GM10248 (cell line): ENCODE measurements around the gene MICAL2.

Experiments used
- CTCF ChIA-PET: fragments of 300-600 bp; sonication (Branson Sonifier 250); formaldehyde crosslinking; extraction: SDS; loops from one replicate; lab custom pipeline; 2021; ENCODE audit warnings: antibody characterized with exemption; lab: Yijun Ruan, JAX
- POLR2A ChIA-PET: fragments of 350-650 bp; sonication (Branson Sonifier 250); formaldehyde crosslinking; extraction: SDS; loops from one replicate; lab custom pipeline; 2020; ENCODE audit warnings: antibody characterized with exemption; lab: Yijun Ruan, JAX
- DNase-seq: peaks from one replicate; pipeline ENCODE4 v3.0.0; 2012; ENCODE audit errors: extremely low spot score
- TF ChIP-seq, protein P1 (sequence below): IDR thresholded peaks from 2 replicates; pipeline ENCODE4 v1.5.1; 2012; ENCODE audit warnings: mild to moderate bottlenecking, low read depth; ENCODE audit errors: extremely low read depth, missing control alignments, control extremely low read depth

Gene MICAL2

DNA sequence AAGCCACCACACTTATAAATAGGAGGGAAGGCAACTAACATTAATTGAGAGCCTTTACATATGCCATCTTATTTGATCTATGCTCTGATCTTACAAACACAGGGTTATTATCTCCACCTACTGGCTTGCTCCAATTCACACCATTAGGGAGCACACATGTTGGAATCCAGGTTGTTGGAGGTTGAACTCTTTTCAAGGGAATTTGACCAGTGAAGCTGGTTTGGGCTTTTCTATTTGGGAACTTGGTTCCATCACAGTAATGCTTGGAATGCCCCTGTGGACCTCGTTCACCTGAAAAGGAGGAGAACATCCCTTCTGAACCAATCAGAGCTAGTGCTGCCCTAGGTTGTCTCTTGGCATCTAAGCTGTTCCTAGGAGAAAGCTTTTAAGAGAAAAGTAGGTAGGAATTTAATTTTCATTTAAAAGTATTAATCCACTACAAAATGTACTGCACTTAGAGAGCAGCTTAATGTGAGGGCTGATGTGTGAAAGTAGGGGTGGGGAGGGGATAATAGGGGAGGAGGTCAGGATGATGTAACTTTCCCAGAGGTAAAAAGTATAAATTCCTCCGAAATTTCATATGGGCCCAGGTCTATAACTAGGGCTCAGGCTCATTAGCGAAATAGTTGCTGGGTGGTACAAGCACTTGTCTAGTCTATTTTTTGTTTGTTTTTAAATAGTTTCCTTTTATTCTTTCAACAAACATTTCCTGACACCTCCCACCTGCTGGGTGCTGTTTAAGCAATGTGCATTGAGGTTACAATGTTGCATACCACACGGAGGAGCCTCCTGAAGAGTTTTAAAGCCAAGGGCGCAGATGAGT is 7.6 kb upstream of the MICAL2 start:
- ChIA-PET POLR2A (interaction anchor here (0.6 kb wide), 1 partner anchor 120 kb away, joined by 3 read pairs; no protein-coding TSS in a partner anchor), CTCF (interaction anchor here (1.1 to 1.4 kb wide), 2 partner anchors 8 to 10 kb away, joined by 3 read pairs; no protein-coding TSS in a partner anchor)
- no peak for DNase-seq
- TF ChIP-seq, protein P1, sequence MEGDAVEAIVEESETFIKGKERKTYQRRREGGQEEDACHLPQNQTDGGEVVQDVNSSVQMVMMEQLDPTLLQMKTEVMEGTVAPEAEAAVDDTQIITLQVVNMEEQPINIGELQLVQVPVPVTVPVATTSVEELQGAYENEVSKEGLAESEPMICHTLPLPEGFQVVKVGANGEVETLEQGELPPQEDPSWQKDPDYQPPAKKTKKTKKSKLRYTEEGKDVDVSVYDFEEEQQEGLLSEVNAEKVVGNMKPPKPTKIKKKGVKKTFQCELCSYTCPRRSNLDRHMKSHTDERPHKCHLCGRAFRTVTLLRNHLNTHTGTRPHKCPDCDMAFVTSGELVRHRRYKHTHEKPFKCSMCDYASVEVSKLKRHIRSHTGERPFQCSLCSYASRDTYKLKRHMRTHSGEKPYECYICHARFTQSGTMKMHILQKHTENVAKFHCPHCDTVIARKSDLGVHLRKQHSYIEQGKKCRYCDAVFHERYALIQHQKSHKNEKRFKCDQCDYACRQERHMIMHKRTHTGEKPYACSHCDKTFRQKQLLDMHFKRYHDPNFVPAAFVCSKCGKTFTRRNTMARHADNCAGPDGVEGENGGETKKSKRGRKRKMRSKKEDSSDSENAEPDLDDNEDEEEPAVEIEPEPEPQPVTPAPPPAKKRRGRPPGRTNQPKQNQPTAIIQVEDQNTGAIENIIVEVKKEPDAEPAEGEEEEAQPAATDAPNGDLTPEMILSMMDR, result no peak

DNA sequence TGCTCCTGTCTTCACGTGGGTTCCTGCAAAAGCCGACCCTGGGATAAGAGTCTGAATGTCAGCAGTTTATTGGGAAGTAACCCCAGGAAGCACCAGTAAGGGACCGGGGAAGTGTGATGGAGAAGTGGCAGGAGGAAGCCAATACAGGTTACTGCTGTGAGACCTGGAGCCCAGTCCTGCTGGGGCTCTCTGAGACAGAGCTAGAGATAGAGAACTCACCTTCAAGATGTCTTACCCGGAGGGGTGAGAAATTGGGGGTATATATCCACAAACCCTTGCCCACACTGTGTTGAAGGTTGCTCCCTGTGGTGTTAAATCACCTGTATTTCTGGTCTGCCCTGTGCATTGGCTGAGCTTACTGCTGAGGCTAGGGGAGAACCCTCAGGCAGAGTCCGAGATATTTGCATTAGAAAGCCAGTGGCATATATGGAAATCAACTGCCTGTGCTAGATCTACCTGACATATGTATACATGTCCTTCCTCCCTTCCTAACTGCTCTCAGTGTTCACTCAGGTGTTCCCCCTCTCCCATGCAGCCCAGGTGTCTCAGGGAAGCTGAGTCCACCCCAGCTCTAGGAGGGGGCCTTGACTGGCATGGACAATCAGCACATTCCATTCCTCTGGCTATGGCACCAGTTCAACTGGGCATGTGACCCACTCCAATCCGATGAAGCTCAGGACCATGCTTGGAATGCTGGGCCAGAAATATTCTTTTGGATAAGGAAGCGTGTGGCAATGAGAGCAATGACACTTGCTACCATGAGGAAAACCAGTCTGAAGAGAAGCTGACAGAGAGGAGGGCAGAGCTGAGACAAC is 6.8 kb upstream of the MICAL2 start:
- ChIA-PET CTCF (interaction anchor here (0.9 to 1.4 kb wide), 3 partner anchors 9 to 178 kb away, joined by 3 to 4 read pairs (median 3); no protein-coding TSS in a partner anchor), POLR2A (no interaction called here)
- no peak for DNase-seq
- TF ChIP-seq, protein P1, result no peak

DNA sequence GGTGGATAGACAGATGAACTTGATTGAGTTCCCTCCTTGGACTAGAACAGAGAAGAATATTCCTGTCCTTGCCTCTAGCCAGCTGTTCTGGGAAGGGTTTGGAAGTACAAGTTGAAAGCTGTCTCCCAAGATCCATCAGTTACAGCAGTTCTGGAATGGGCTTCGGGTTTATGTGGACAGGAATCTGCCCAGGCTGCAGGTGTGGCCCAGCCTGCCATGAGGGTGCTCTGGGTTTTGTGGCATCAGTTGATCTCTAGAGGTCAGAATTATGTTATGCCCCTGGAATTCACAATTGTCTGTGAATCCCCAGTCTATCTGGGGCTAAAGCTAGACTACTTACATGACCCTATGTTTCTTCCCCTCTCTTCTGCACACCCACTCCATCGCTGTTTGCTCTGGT is 4.9 kb upstream of the MICAL2 start:
- POLR2A ChIA-PET, result no interaction called here
- TF ChIP-seq, protein P1, result no peak
- DNase-seq, result no peak
- CTCF ChIA-PET, result no interaction called here

DNA sequence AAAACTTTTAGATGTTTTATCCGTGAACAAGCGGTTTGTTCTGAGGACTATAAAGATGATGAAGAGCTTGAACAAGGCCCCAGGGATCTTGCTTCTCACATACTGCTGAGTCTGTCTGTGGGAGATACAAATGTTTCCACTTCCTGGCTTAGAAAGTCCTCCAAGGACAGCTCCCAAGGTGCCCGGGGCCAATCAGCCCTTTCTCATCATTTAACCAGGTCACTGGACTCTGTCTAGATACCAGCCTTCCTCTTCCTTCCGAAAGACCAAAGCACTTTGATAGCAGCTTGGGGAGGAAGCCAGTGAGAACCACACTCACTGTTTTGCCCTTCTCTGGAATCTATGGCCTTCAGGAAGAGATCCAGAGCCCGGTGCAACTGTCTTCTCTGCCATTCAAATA is 4.3 kb upstream of the MICAL2 start:
- DNase-seq, result no peak
- TF ChIP-seq, protein P1, result no peak
- CTCF ChIA-PET, result interaction anchor here (0.9 kb wide), 1 partner anchor 130 kb away, joined by 3 read pairs; no protein-coding TSS in a partner anchor
- POLR2A ChIA-PET, result no interaction called here

DNA sequence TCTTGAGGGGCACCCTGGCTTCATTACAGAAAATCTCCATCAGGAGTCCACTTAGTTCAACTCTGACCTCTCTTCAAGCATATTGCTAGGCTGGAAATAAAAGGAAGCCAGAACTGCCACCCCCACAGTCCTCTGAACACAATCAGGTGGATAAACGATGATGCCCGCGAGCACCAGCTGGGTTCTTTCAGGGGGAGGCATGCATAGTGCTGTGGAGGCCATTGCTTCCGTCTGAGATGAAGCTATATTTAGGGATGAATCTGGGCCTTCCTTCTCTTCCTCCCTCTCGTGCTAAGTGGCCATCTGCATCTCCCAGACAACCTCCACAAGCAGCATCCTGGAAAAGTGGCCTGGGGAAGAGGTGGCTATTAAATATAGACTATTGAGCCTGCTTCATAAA is 3.9 kb upstream of the MICAL2 start:
- ChIA-PET POLR2A (no interaction called here), CTCF (interaction anchor here (0.9 kb wide), 1 partner anchor 130 kb away, joined by 3 read pairs; no protein-coding TSS in a partner anchor)
- TF ChIP-seq, protein P1, result no peak
- no peak for DNase-seq

DNA sequence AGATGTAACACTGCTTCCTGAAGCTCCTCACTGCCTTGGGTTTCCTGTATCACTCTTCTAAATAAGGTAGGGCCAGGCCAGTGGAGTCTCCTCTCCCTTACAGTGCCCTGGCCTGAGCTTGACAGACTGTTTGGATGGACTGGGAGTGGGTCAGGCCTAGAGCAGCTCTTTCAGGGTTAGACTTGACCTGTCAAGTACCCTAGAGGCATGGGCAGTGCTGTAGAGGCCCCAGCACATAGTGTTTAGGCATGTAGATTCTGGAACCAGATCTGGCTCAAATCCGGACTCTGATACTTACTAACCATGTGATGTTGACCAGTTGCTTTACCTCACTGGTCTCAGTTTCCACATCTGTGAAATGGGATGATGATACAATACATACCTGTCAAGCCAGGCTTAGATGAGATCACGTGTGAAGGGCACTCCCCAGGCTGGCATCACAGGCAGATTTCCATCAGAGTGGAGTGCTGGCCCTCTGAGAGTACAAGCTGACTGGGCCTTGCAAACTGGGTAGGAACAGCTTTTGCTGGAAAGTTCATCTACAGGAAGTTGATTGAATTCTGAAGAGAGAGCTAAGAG is 1.4 kb upstream of the MICAL2 start:
- CTCF ChIA-PET, result interaction anchor here (1.1 to 1.2 kb wide), 2 partner anchors 9 to 172 kb away, joined by 3 to 4 read pairs; no protein-coding TSS in a partner anchor

More for the DNA sequence above, 1.4 kb upstream of the MICAL2 start:
- no peak for DNase-seq
- TF ChIP-seq, protein P1, result no peak
- POLR2A ChIA-PET, result no interaction called here
